Lung (tissue), 12 donors: ENCODE measurements around the gene PIAS1. TPM values are rescaled to one million over a fixed set of nuclear protein-coding genes. Genes with fewer than 3 reads are reported as not detected.
A peak's percentile ranks its signal among the peaks of the same experiment; 100 is the strongest.

Experiments used
- ATAC-seq: fragments of 200-7000 bp; cut with Tn5 transposase; one replicate; pipeline ENCODE4 v1.9.1; 2020; ENCODE audit warnings: moderate number of reproducible peaks; ENCODE audit not compliant: insufficient read depth, low FRiP score
- DNase-seq, 3 donors: peaks; one replicate each; pipeline ENCODE4 v3.0.0-alpha.2; 2013 to 2017
- H3K27ac ChIP-seq, 2 donors: one replicate each; pipeline ENCODE4 v1.5.1; 2013; ENCODE audit warnings: mild to moderate bottlenecking in 2 of 2, moderate library complexity in 2 of 2, control low read depth in 1 of 2, inconsistent platforms in 1 of 2, low read depth in 1 of 2, low read length in 1 of 2
- H3K27me3 ChIP-seq, 3 donors: one replicate each; pipeline ENCODE4 v1.5.1; 2013; ENCODE audit warnings: low read length in 2 of 3; ENCODE audit not compliant: control insufficient read depth in 3 of 3, insufficient read depth in 3 of 3
- H3K36me3 ChIP-seq, 4 donors: one replicate each; pipeline ENCODE4 v1.5.1; 2013; ENCODE audit warnings: low read length in 4 of 4, mild to moderate bottlenecking in 1 of 4, moderate library complexity in 1 of 4; ENCODE audit not compliant: control insufficient read depth in 4 of 4, insufficient read depth in 4 of 4
- H3K4me1 ChIP-seq, 5 donors: one replicate each; pipeline ENCODE4 v1.5.1; 2013; ENCODE audit warnings: low read length in 5 of 5, mild to moderate bottlenecking in 2 of 5, moderate library complexity in 1 of 5; ENCODE audit not compliant: control insufficient read depth in 5 of 5, insufficient read depth in 5 of 5
- H3K4me3 ChIP-seq: one replicate; pipeline ENCODE4 v1.5.1; 2013; ENCODE audit warnings: mild to moderate bottlenecking, control low read depth, moderate library complexity
- H3K9ac ChIP-seq, 2 donors: one replicate each; pipeline ENCODE4 v1.5.1; 2013; ENCODE audit warnings: low read length in 2 of 2, control low read depth in 1 of 2; ENCODE audit not compliant: insufficient read depth in 1 of 2
- H3K9me3 ChIP-seq, 4 donors: one replicate each; pipeline ENCODE4 v1.5.1; 2013; ENCODE audit warnings: low read length in 3 of 4, mild to moderate bottlenecking in 1 of 4, moderate library complexity in 1 of 4; ENCODE audit not compliant: control insufficient read depth in 4 of 4, insufficient read depth in 3 of 4
- WGBS, 2 donors: extraction: QIAGEN DNeasy Blood & Tissue Kit; methylation state at CpG; one replicate each; pipeline ENCODE4 v1.1.7; 2013; 5-methylcytosine and 5-hydroxymethylcytosine counted together
- polyA plus RNA-seq, 2 donors: library from polyadenylated mRNA; stranded (reverse); fragments of 200-250 nt; gene quantifications; one replicate each; pipeline ENCODE4 v1.2.1, GENCODE V29; 2013
- total RNA-seq, 2 donors: library from RNA; depleted of rRNA in 1 of 2; stranded (reverse); fragments of >200 nt in 1 of 2; gene quantifications; one replicate each; pipeline ENCODE4 v1.2.1, GENCODE V29; 2014 to 2021
- TF ChIP-seq, protein P1 (sequence below): IDR thresholded peaks from 2 replicates; pipeline ENCODE4 v1.5.1; 2012; ENCODE audit warnings: mild to moderate bottlenecking; ENCODE audit errors: control extremely low read depth, extremely low read depth
- donor health status: control.
- donor health status: control.
- donor health status: Bipolar disorder and iron deficiency.
- donor health status: healthy.
- donor health status: DM: yes; HTN: yes; CAD: no.

Gene PIAS1
- total and polyA plus RNA-seq, 4 donors: 14.6 to 157 (median 30.4) TPM

DNA sequence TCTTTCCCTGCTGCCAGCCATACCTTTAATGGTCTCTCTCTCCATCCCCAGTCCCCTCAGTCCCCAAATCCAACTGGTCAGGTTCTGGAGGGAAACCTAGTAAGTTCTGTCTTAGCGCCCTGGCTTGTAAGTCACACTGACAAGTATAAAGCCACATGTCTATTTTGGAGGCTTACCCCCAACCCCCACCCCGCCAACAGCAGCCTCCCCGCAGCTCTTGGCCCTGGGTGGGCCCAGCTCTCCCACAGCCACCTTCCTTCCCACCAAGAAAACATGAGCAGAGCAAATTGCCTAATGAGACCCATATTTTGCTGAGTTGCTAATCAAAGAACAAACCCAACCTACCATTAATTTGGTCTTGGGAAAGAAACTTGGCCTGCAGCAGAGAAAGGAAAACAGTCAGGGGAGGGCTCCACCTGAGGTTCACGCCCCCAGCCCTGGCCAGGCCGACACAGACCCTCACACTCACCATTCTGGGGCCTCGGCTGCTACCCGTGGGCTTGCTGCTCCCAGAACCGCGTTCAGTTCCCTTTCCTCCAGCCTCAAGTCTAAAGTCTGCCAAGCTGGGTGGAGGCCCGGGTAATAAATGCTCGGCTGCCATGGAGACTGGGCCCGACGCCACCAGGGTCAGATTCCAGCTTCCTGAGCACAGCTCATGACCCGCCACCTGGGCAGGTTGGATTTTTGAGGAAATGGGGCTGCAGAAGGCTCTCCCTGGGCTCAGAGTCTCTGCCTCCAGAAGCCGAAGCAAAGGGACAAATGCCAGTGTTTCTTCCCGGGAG lies 150.9 kb downstream of the PIAS1 start, which contains the start of gene CALML4:
CALML4 (minus strand) TSS at position 557 of the 782 bp plus-strand sequence; CDS start at position 472, 85 bp downstream.
- Histone ChIP-seq H3K4me1 (peaks cover 0 to 34% (median 9%) of the 10 kb centered on the region in 5 donors), H3K36me3 (peaks cover 0 to 5% (median 2%) of the 10 kb centered on the region in 4 donors), H3K9me3 (no peaks in the 10 kb centered on the region), H3K9ac (no peak within 1 kb of the TSS), H3K27me3 (no peaks in the 10 kb centered on the region), H3K27ac (peak within 1 kb of the TSS in 1 of 2 donors; percentile 58), H3K4me3 (no peak within 1 kb of the TSS)
- no peak for ATAC-seq
- WGBS, 2 donors: 22 to 32% methylated on average over 16 of the region's 16 CpGs
- TF ChIP-seq, protein P1, sequence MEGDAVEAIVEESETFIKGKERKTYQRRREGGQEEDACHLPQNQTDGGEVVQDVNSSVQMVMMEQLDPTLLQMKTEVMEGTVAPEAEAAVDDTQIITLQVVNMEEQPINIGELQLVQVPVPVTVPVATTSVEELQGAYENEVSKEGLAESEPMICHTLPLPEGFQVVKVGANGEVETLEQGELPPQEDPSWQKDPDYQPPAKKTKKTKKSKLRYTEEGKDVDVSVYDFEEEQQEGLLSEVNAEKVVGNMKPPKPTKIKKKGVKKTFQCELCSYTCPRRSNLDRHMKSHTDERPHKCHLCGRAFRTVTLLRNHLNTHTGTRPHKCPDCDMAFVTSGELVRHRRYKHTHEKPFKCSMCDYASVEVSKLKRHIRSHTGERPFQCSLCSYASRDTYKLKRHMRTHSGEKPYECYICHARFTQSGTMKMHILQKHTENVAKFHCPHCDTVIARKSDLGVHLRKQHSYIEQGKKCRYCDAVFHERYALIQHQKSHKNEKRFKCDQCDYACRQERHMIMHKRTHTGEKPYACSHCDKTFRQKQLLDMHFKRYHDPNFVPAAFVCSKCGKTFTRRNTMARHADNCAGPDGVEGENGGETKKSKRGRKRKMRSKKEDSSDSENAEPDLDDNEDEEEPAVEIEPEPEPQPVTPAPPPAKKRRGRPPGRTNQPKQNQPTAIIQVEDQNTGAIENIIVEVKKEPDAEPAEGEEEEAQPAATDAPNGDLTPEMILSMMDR: no peak
- DNase-seq: peak; percentile 67 to 81 (median 74)

DNA sequence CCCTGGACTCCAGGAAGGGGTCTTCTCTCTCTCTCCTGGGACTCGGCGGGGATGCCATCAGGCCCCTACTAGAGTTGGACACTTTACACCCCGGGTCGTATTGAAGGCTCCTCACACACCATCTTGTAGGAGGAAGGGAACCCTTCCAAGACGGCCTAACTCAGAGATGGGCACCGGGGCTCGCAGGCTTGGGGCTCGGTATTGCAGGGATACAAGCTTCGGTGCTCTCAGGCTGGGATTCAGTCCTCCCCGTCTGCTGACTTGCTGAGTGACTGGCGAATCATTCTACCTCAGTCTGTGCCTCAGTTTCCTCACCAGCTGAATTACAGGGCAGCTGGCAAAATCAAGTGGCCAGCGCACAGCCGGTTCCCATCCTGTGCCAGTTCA lies 151.4 kb downstream of the PIAS1 start:
- Histone ChIP-seq H3K4me3 (no peak overlapping the region), H3K9ac (no peak overlapping the region), H3K36me3 (peaks cover 0 to 5% (median 2%) of the 10 kb centered on the region in 4 donors), H3K27me3 (no peaks in the 10 kb centered on the region), H3K27ac (peak overlapping the region in 1 of 2 donors; percentile 23), H3K4me1 (peaks cover 0 to 32% (median 10%) of the 10 kb centered on the region in 5 donors), H3K9me3 (no peaks in the 10 kb centered on the region)
- TF ChIP-seq, protein P1: no peak
- no peak for DNase-seq
- 65 to 67% methylated on average over 13 of the region's 13 CpGs for WGBS, 2 donors
- ATAC-seq: no peak

DNA sequence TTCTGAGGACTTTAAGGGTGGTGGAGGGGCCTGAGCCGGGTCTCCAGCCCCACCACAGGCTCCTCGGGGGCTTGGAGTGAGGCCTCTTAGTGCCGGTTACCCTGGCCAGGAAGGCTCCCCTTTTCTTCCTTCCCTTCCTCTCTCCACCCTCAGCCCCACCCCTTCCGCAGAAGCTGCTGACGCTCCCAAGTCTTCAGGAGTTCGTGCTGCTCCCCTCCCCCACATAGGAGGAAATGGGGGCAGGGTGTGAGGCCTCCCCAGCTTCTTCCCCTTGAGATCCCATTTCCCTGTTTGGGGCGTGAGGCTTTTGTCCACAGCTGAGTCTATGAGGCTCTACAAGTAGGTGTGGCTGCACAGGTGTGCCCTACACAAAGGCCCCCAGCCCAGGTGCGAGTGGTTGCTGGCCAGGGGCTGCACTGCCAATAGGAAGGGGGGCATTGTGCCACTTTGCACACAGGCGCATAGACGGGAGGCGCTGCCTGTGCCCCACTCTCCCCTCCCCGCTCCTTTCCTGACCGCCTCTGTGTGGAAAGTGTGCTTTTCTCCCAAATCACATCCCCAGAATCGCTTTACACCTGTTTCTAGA lies 151.9 kb downstream of the PIAS1 start:
- 31 to 46% methylated on average over 14 of the region's 14 CpGs for WGBS, 2 donors
- DNase-seq: peak; percentile 57 to 74 (median 58)
- no peaks in the 10 kb centered on the region for H3K27me3 ChIP-seq
- H3K36me3 ChIP-seq: peaks cover 0 to 5% (median 2%) of the 10 kb centered on the region in 4 donors
- H3K4me3 ChIP-seq: no peak overlapping the region
- peak; percentile 68 for ATAC-seq
- H3K27ac ChIP-seq: peak overlapping the region in 1 of 2 donors; percentile 58
- TF ChIP-seq, protein P1: no peak
- no peak overlapping the region for H3K9ac ChIP-seq
- H3K9me3 ChIP-seq: no peaks in the 10 kb centered on the region
- peaks cover 0 to 31% (median 12%) of the 10 kb centered on the region in 5 donors for H3K4me1 ChIP-seq
